ENCODE measurements around the gene CLRN1. TPM values are rescaled to one million over a fixed set of nuclear protein-coding genes. Genes with fewer than 3 reads are reported as not detected.

The CLRN1 gene
- total RNA-seq, 6 experiments from 2014 or later = not detected

DNA sequence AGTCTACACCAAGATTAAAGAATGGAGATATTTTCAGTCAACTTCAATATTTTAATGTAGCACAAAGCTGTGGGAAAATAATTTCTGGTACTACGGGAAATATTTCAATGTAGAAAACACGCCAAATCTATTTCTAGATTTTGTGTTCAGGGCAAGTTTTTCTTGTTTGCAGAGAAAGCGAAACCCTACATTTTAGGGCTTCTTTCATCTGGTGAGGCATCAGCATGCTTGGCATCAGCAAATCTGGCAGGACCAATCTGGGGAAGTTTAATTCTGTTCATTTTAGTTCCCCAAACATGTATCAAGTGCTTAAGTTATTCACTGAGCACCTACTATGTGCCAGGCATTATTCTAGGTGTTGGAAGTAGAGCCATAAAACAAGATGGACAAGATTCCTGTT is 30.3 kb downstream of the CLRN1 start:
- H3K27me3 Mint-ChIP-seq (ENCODE audit: insufficient read depth) = peaks cover 14% of the 10 kb centered on the region; the same call in 1 of the 2 replicates
- peaks cover 6% of the 10 kb centered on the region; the same call in 1 of the 2 replicates for H3K4me1 Mint-ChIP-seq (ENCODE audit: low read depth)
- no peak for DNase-seq
- no peak overlapping the region for H3K4me3 Mint-ChIP-seq
- no peaks in the 10 kb centered on the region for H3K36me3 Mint-ChIP-seq (ENCODE audit: low read depth)
- no peak overlapping the region for H3K27ac Mint-ChIP-seq
- H3K9me3 Mint-ChIP-seq = no peaks in the 10 kb centered on the region
- TF ChIP-seq, protein P1, sequence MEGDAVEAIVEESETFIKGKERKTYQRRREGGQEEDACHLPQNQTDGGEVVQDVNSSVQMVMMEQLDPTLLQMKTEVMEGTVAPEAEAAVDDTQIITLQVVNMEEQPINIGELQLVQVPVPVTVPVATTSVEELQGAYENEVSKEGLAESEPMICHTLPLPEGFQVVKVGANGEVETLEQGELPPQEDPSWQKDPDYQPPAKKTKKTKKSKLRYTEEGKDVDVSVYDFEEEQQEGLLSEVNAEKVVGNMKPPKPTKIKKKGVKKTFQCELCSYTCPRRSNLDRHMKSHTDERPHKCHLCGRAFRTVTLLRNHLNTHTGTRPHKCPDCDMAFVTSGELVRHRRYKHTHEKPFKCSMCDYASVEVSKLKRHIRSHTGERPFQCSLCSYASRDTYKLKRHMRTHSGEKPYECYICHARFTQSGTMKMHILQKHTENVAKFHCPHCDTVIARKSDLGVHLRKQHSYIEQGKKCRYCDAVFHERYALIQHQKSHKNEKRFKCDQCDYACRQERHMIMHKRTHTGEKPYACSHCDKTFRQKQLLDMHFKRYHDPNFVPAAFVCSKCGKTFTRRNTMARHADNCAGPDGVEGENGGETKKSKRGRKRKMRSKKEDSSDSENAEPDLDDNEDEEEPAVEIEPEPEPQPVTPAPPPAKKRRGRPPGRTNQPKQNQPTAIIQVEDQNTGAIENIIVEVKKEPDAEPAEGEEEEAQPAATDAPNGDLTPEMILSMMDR (IDR thresholded peaks at IDR 0.05) = no peak

DNA sequence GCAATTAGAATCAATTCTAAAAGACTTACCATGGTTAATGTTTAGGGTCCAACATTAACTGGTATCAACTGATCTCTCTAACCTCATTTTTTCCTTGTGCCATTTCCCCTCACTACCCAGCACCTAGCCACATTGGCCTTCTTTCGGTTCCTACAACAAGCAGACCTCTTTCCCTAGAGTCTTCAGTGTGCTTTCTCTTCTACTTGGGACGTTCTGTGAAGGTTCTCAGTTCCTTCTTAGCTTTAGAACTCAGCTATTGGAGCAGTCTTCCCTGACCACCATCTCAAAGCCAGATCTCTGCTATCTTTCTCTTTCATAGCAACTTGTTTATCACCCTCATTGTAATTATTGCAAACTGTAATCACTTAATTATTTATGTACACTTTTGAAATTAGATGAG is 35.8 kb downstream of the CLRN1 start:
- Mint-ChIP-seq H3K4me1 (ENCODE audit: low read depth) (no peaks in the 10 kb centered on the region), H3K36me3 (ENCODE audit: low read depth) (no peaks in the 10 kb centered on the region), H3K4me3 (no peak overlapping the region), H3K27me3 (ENCODE audit: insufficient read depth) (peaks cover 19% of the 10 kb centered on the region), H3K9me3 (no peaks in the 10 kb centered on the region), H3K27ac (no peak overlapping the region)
- no peak for DNase-seq
- TF ChIP-seq, protein P1 (IDR thresholded peaks at IDR 0.05) = no peak

DNA sequence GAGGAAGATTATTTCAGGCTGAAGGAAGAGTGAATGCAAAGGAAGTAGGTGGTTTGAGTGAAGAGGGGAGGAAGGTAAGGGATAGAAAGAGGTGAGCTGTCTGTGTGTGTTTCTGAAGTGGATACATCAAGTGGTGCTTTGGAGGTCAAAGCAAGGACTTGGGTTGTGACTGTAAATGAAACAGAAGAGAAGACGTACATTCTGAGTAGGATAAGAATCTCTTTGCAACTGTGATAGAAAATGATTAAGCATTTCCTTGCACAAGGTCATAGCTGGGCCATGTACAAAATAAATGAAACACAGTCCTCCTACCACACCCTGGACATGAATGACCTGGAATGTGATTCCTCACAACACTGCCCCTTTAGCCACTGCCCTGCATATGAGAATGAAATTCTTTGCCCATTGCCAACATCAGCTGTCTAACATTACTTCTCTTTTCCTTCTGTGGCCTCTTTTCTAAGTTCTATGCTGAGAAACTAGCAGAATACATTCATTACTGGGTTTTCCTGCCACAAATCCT is 39.0 kb downstream of the CLRN1 start:
- TF ChIP-seq, protein P1 (IDR thresholded peaks at IDR 0.05) = no peak
- no peak overlapping the region for H3K4me3 Mint-ChIP-seq
- no peak for DNase-seq
- no peak overlapping the region for H3K27ac Mint-ChIP-seq
- H3K9me3 Mint-ChIP-seq = no peaks in the 10 kb centered on the region
- H3K4me1 Mint-ChIP-seq (ENCODE audit: low read depth) = no peaks in the 10 kb centered on the region
- H3K36me3 Mint-ChIP-seq (ENCODE audit: low read depth) = no peaks in the 10 kb centered on the region
- peaks cover 26% of the 10 kb centered on the region for H3K27me3 Mint-ChIP-seq (ENCODE audit: insufficient read depth)

DNA sequence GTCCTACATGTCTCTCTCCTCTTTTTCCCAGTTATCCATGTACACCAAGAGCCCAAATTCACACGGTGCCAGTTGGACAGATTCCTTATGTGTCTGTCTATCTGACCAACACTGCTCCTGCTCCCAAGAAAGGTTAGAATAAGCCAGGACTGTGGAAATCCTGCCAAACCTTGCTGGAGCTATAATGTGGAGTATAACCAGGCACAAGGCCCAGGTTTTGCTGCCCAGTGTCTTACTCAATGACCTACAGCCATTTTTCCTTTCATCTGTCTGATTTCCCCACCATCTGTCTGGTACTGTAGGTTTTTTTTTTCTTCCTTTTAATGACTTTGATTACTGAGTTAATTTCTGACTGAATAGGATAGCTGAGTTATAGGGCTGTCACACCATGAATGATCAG is 40.8 kb downstream of the CLRN1 start:
- no peaks in the 10 kb centered on the region for H3K4me1 Mint-ChIP-seq (ENCODE audit: low read depth)
- peaks cover 23% of the 10 kb centered on the region for H3K27me3 Mint-ChIP-seq (ENCODE audit: insufficient read depth)
- H3K27ac Mint-ChIP-seq = no peak overlapping the region
- TF ChIP-seq, protein P1 (IDR thresholded peaks at IDR 0.05) = no peak
- no peaks in the 10 kb centered on the region for H3K9me3 Mint-ChIP-seq
- no peaks in the 10 kb centered on the region for H3K36me3 Mint-ChIP-seq (ENCODE audit: low read depth)
- DNase-seq = no peak
- H3K4me3 Mint-ChIP-seq = no peak overlapping the region

DNA sequence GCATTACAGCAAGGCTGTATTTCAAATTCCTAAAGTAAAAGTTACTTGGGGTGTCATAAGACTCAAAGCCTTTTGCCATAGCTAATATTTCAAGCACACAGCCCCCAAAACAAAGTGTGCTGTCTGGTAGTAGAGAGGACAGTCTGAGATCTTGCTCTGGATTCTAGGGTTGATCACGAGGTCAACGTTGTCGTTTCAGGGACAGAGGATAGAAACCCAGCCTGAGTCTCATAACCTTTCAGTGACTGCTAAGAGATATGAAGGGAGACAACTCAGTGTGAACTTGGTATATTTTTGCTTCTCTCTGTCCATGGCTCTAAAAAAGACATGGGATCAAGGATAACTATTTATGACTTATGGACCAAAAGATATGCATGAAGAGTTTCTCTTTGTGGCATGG is 41.7 kb downstream of the CLRN1 start:
- H3K27me3 Mint-ChIP-seq (ENCODE audit: insufficient read depth) = peaks cover 21% of the 10 kb centered on the region
- H3K27ac Mint-ChIP-seq = no peak overlapping the region
- TF ChIP-seq, protein P1 (IDR thresholded peaks at IDR 0.05) = no peak
- no peaks in the 10 kb centered on the region for H3K36me3 Mint-ChIP-seq (ENCODE audit: low read depth)
- no peaks in the 10 kb centered on the region for H3K4me1 Mint-ChIP-seq (ENCODE audit: low read depth)
- H3K9me3 Mint-ChIP-seq = no peaks in the 10 kb centered on the region
- no peak for DNase-seq
- no peak overlapping the region for H3K4me3 Mint-ChIP-seq

DNA sequence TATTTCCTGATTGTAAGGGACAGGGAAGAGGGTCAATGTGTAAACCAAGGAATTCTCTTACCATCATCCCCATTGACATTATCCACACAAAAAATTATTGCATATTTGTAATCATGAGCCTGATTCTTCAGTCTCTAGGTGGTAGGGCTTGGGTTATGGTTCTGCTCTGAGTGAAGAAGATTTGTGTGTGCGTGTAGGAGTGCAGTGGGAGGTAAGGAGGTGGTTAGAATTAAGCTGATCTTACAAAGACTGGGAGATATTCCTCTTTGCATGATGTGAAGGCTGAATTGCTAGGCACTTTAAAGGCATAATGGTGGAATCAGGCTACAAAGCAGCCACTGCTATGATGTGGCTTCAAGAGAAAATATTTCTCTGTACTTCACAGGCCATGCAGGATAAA is 44.3 kb downstream of the CLRN1 start:
- Mint-ChIP-seq H3K27me3 (ENCODE audit: insufficient read depth) (peaks cover 26% of the 10 kb centered on the region), H3K9me3 (no peaks in the 10 kb centered on the region)

More for the DNA sequence above, 44.3 kb downstream of the CLRN1 start:
- Mint-ChIP-seq H3K4me1 (ENCODE audit: low read depth) (no peaks in the 10 kb centered on the region), H3K27ac (no peak overlapping the region), H3K4me3 (no peak overlapping the region), H3K36me3 (ENCODE audit: low read depth) (no peaks in the 10 kb centered on the region)
- no peak for DNase-seq
- TF ChIP-seq, protein P1 (IDR thresholded peaks at IDR 0.05) = no peak
